GM18520 (cell line): ENCODE measurements around the gene ZNF692.

Source experiments
- ATAC-seq: cut with Tn5 transposase; IDR thresholded peaks from one replicate; pipeline ENCODE4 v1.9.1; 2021; ENCODE audit not compliant: unreplicated experiment

ZNF692 gene

DNA sequence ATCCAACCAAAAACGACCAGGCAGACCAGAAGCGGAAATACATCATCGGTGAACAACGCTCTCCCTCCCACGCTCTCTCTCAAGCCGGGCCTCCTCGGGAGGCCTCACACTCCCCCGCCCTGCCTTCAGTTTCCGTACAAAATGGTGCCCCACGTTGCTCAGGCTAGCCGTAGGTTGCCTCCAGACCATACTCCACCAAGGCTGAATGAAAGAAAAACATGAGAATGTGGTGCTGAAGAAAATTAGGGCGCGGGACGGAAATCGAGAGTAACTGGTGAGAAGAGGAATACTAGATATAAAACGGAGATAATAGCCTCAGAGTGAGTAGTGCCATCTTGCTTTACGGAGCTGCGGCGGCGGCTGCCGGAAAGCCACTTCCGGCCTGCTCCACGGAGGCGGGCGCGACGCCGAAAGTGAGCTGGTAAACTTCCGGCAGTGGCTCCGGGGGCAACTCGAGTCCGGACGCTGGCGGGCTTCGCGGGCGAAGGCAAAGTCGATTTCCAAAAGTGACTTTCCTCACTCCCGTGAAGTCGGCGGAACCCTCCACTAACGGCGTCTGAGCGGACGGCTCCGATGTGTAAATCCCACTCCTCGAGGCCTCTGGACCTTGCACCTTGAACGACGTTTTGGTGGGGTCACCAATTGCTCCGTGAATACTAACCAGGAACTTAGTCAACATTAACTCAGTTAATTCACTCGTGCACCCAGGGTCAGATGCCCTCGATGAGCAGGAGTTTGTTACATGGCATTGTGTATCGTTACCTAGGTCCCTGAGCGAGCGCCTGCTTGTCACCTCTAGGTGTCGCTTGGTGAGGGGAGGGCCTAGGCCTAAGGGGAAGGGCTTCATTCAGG is 32.8 kb downstream of the ZNF692 start, which contains the start of gene SH3BP5L:
Gene SH3BP5L (minus strand): TSS at position 7 of the 852 bp plus-strand sequence. CDS start 980 bp downstream, outside the sequence.
- peak; percentile 87 for ATAC-seq

DNA sequence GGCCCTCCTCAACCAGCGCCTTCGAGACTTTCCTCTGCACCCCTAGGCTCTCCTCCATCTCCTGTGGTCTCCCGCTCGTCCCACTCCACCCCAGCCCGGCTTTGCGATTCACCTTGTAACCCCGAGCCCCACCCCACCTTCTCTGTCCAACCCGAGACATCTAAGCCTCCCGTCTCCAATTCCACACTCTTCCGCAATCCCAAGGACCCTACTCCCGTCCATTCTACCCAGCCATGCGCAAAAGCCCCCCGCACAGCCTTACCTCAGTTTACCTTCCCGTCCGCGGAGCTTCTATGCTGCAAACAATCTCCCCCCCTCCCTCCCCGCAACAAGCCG is 33.3 kb downstream of the ZNF692 start:
- ATAC-seq, result no peak

GRCh38 chr1:248825136-248825535 is 33.7 kb downstream of the ZNF692 start:
- no peak for ATAC-seq

DNA sequence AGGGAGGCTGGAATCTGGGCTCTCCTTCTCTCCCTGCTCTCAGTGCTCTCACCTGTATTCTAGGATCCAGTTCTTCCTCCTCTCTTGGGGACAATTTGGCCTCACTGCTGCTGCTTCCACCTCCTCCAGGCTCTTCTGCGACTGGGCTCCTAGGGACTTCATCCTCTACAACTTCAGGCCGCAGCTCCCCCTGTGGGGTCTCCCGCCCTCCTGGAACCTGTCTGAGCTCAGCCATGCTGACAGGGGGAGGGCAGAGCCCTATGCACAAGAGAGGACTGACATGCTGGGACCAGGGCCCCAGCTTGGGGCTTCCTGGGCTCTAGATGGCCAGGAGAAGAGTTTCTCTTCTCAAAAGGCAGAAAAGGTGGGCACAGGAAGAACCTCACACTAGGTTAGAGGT is 34.2 kb downstream of the ZNF692 start:
- ATAC-seq, result no peak

- no peak for ATAC-seq
Measured at GRCh38 chr1:248824301-248824700, 34.6 kb downstream of the ZNF692 start.

DNA sequence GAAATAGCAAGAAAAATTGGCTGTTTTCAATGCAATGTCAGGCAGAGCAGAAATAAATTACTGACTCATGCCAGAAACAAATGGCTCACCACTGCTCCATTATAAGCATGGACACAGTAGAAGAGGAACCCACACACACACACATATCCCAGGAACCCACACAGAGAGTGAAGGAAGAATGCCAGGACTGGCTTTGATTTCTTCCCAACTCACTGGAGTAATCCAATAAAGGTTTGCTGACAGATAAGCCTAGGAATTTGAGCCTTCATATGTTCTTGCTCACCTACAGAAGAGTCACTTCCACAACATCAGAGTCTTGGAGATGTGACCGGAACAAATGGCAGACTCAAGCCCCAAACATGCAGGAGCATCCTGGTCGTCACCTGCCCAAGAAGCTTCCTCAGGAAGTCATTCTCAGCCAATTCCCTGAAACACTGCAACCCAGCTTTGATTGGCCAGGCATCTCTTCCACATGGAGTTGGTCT is 35.3 kb downstream of the ZNF692 start:
- ATAC-seq, result no peak

DNA sequence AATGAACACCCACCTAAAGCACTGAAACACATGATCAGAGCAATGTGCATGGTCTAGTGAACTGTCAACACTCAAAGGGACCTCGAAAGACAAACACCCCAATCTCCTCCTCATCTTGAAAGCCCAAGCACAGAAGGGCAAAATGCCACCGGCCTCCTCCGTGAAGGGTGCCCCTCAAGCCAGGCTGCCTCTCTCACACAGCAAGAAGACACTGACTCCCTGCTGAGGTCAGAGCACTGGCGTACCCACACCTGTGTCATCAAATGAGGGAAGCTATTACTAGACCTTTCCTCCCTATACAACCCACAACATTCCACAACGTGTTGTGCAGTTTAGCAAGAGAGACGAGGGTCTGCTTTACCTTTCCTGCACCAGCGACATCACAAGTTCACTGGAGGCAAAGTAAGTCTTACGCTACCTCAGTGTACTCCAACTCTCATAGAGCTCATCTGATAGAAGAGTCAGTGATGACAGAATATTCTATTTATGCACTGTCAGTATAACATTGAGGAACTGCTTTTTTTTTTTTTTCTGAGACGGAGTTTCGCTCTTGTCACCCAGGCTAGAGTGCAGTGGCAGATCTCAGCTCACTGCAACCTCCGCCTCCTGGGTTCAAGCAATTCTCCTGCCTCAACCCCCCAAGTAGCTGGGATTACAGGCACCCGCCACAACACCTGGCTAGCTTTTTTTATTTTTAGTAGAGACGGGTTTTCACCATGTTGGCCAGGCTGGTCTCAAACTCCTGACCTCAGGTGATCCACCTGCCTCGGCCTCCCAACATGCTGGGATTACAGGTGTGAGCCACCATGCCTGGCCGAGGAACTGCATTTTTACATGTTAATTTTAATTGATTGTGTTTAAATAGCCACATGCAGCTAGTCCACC is 36.5 kb downstream of the ZNF692 start:
- ATAC-seq, result no peak

GRCh38 chr1:248821641-248822040 is 37.2 kb downstream of the ZNF692 start:
- ATAC-seq, result no peak

- no peak for ATAC-seq
Measured at GRCh38 chr1:248821101-248821500, 37.8 kb downstream of the ZNF692 start.

DNA sequence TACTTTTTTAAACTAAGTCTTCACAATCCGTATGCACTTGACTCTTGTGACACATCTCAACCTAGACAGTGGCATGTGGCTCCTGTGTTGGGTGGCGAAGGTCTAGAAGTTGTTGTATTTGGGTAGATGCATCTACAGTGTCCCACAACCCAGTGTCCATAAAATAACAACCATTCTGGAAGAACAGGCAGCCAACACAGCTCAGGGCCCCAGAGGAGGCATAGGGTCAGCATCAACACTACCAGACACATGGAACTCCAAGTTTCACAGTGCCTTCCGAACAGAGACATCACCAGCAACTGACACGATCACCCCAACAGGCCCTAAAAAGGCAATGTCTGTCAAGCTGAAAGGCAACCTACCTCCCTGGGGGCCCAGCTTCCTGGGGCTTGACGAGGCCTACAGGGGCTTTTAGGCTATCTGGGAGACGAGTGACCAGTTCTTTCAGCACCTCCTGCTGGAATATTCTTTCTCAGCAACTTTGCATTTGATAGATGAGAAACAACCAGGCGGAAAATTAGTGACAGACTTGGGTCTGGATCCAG is 38.8 kb downstream of the ZNF692 start:
- no peak for ATAC-seq

GRCh38 chr1:248818505-248819374 is 40.1 kb downstream of the ZNF692 start:
- no peak for ATAC-seq

- no peak for ATAC-seq
Measured at GRCh38 chr1:248817065-248817464, 41.8 kb downstream of the ZNF692 start.

DNA sequence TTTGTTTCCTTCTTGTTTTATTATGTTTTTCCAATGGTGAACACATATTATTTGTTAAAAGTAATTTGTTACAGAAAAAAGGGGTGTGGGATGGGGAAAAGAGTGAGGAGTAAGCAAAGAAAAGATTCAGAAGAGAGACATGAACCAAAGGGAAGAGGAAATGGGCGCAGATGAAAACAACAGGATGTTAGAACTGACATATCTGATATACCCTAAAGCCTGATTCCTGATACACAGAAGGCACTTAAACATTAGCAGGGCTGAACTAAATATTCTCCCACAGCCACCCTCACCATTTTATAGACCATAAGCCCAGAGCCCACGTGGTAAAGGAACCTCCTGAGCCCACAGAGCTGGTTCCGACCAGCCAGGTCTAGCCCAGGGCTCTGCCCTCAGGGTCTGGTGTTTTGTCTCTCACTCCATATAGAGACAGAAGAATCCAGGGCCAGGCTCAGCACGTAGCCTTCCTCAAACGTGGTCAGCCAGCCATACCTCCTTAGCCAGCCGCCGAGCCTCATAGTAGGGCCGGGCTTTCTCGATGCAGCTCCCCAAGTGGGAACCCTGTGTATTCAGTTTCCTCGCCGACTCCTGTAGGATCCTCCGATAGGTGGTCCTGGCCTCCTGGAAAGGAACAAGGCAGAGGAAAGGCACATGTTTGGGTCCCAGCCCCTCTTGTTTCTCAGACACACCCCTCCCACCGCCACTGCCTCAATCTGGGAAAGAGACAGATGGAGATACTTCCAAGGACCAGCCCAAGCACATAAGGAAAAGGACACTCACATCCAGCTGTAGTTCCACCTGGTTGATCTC is 42.6 kb downstream of the ZNF692 start:
- no peak for ATAC-seq

DNA sequence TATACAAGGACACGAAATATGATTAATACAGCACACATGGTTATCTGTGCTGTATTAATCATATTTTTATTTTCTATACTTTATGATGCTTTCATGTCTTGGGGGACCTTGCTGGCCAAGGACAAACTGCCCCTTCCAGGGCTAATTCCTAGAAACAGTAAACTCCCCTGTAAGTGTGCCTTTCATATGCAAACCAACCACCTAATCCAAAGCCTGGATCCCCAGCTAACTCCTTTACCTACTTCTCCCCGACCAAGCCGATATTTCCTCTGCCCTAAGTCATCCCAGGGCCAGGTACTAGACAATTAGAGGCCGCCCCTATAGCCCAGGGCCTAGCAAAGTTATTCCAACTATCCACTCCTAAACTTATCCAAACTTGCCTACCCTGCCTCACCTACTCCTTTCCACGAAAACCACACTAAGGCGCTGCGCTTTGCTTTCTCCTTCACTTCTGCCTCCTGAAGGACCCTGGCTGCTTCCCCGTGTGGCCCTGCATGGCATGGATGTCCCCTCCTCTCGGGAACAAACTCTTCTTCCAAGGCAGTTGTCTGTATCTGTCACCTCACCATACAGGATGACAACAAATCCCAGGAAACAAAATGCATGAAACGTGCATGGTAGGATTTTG is 43.4 kb downstream of the ZNF692 start:
- ATAC-seq, result no peak

DNA sequence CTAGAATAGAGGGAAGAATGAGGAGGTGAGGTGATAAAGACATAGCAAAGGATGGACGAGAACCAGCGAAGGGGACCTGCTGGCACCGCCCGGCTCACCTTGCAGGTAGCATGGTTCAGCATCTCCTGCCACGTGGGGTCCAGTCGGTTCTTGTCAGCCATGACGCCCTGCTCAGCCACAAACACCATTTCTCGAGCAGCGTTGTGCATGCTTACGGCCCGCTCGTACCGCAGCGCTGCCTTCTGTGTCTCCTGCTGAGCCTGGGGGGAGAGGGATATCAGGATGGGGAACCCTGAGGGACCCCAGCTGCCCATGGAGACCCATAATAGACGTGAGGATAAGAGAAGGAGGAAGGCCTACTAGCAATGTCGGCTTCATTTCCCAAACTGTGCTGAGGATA is 44.5 kb downstream of the ZNF692 start:
- ATAC-seq, result no peak

DNA sequence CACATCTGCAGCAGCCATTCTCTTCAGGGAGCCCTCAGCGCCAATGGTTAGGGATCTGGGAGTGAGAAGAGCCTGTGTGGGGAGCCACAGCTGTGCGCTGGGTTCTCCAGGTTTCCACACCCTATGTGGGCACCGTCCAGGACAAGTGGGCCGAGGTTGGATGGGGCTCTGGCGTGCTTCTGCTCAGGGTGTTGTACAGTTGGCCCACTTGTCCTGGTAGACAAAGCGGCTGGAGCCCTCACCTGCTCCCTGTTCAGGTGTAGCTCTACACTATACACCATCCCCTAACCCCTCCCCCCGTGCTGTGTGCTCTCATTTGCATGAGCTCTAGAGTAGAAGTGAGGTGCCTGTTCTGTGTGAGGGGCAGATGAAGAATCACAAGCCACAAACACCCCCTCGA is 45.3 kb downstream of the ZNF692 start:
- no peak for ATAC-seq

GRCh38 chr1:248812736-248813425 is 46.0 kb downstream of the ZNF692 start:
- no peak for ATAC-seq
